HG03064 (cell line): ENCODE measurements around the gene RWDD4.

Experiments used
- ATAC-seq: cut with Tn5 transposase; IDR thresholded peaks from one replicate; pipeline ENCODE4 v1.9.1; 2021; ENCODE audit warnings: low read depth; ENCODE audit not compliant: unreplicated experiment

Gene RWDD4

DNA sequence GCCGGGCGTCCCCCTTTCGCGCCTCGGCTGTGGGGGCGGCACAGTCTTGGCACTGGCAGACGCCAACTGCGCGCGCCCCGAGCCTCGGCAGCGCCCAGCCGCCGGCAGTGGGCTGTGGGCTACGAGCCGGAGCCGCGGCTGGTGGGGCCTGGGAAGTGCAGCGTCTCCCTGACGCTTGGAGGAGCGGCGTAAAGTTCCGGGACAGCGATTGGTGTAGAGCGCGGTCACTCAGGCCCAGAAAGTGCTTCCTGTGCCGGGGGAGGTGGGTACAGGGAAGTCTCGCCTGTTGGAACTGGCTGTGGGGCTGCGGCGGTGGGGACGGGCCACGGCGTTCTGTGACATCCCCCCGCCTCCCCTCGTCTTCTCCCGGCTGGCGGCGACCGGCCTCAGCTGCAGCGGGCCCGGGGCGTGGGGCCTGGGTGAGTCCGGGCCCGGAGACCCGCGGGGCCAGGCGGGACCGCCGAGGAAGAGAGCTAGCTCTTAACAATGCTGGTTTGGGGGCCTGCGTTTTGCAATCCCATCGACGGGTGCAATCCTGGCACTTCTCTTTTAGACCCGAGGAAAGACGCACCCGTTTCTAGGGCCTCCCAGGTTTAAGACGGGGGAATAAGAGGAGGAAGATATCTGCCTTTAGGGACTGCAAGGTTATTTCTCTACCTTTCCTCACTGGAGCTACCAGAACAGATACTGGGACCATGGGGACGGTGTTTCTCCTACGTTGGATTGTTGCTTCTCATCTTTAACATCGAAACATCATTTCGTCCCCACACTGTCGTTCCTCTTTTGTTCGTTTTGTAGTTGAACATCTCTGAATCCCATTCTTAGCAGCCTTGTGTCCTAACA lies at the start of gene RWDD4, which contains the start of gene TRAPPC11:
RWDD4 (minus strand) TSS at position 157 of the 843 bp plus-strand sequence. CDS start 233 bp downstream, outside the sequence.
TRAPPC11 (plus strand) TSS at position 265 of the 843 bp plus-strand sequence. CDS start 4,575 bp downstream, outside the sequence.
- peak; percentile 99 for ATAC-seq

DNA sequence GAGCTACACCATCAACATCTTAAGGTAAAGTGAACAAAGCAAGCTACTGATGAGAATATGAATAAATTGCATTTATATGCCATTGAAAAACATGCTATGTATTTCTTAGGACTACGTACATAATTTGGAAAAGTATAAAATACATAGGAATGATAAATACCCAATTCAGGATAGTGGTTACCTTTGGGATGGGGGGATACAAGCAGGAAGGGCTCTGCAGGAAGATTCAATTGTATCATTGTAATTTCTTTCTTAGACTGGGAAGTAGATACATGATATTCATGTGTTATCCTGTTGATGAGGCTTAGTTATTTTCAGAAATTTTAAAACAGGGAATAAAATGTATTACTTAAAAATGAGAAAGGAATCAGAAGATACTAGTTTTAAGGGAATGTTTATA lies 43.5 kb upstream of the RWDD4 start:
- no peak for ATAC-seq

DNA sequence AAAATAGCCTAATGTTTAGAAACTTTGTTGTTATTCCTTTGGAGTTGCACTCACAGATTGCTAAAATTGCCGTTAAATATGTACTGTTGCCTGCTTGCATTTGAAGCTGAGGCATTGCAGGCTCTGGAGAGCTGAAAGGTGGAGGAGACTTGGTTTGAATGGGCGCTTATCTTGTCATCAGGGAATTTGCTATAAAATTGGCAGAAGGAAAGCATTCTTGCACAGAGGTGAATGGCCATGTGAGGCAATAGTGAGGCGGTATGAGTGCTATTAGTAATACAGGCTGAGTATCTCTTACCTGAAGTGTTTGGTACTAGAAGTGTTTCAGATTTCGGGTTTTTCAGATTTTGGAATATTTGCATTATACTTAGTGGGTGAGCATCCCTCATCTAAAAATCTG lies 41.4 kb upstream of the RWDD4 start:
- ATAC-seq, result no peak

DNA sequence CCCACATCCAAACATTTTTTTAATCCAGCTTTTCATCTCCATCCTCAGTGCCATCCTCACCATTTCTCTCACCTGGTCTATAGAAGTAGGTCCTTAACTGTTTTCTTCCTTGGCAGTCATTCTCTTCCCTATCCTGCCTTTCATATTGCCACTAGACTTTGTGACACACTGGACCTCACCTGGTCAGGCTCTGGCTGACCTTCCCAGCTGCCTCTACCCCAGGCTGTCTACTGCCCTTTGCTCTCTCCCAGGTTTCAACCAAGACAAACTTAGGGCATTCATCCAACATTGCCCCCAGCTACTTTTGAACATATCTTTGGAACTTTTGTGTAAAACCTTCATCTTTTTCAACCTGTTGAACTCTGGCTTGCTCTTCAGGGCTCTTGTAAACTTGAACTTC lies 39.9 kb upstream of the RWDD4 start:
- no peak for ATAC-seq

DNA sequence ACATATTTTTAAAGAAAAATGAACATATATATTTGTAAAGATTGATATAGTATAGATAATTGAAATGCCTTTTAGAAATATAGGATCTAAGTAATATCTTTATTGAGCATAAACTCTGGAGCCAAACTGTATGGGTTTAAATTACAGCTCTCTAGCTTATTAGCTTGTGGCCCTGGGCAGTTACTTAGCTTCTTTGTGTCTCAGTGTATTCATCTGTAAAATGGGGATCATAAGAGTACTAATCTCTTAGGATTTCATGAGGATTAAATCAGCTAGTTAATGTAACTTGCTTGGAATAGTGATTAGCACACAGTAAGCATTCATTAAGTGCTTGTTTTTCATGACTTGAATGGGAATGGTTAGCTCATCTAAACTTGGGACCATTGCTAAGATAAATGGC lies 32.9 kb upstream of the RWDD4 start:
- ATAC-seq, result no peak

DNA sequence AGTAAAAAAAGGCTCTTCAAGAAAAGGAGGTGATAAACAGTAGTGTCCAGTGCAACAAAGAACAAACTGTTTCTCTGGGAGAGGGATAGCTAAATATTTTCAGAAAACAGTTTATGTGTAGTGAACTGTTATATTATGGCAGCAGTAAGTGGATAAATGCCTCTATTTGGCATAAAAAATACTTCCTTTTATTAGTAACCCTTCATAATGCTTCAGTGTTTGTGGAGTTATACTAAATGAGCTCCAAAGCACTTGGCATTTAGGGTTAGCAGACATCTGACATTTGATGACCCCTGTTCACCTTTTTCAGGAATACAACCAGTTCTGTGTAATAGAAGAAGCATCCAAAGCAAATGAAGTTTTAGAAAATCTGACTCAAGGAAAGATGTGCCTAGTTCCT lies 32.0 kb upstream of the RWDD4 start:
- no peak for ATAC-seq

DNA sequence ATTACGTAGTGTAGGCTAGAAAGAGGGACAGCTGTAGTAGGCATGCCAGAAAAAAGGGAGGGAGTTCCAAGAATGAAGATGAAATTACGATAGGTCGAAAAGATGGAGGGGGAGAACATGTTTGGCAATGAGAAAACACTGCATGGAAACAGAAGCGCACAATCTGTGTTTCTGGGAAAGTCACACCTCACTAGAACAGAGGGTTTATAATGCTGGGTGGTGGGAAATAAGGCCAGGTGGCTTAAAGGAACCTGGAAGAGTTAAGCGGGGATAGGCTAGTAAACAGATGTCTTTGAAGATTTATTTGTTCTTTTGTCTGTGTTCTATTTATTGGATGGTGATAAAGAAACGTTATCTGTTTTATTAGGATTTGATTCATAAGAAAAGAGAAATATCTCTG lies 29.2 kb upstream of the RWDD4 start:
- no peak for ATAC-seq

DNA sequence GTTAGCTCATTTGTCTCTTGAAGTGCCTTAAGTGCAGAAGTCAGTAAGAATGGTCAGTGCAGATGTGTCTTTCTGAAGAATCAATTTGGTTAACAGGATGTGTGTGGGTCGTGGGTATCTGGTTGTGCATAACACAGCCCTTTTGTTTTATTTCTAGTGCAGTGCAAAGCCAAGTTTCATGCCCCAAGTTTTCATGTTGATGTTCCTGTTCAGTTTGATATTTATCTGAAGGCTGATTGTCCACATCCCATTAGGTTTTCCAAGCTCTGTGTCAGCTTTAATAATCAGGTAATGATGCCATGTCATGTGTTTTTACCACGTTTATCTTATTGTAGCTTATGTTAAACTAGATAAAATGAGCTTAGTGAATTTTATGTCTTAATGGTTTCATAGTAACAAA lies 27.5 kb upstream of the RWDD4 start:
- ATAC-seq, result no peak

DNA sequence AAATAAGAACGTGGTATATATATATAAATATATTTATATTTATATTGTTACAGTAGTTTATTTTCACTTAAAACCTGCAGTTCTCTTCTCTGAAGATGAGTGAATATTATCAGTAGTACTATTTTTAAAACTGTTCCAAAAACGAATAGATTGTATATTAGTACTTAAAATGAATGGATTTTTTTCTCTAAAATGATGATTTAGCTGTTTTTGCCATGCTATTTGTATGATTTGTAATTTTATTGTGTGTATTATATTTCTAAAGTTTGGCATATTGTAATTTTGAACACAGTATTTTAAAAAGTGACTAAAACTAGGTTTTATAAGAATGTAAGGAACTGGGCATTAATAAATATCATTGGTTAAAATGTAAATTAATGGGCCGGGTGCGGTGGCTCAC lies 22.1 kb upstream of the RWDD4 start:
- ATAC-seq, result no peak

DNA sequence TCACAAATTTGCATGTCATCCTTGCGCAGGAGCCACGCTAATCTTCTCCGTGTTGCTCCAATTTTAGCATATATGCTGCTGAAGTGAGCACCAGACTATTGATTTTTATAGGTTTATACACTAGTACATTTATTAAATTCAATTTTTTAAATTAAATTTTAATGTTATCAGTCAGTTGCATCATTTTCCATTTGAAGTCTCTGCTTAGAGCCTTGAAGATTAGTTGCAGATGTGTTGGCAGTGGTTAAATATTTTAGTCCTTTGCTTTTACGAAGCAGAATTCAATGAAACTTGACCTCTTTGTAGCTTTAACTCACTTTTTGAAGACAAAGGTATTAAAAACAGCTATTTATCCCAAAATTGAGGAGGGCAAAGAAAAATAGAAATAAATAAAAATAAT lies 16.6 kb upstream of the RWDD4 start:
- ATAC-seq, result no peak

DNA sequence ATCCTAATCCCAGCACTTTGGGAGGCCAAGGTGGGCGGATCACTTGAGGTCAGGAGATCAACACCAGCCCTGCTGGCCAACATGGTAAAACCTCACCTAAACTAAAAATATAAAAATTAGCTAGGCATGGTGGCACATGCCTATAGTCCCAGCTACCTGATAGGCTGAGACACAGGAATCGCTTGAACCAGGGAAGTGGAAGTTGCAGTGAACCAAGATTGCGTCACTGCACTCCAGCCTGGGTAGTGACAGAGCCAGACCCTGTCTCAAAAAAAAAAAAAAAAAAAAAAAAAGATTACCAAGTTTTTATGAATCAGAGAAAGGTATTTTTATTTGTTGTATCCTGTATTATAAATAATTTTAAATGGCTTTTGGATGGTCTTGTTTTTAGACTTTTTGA lies 15.2 kb upstream of the RWDD4 start:
- ATAC-seq, result no peak

DNA sequence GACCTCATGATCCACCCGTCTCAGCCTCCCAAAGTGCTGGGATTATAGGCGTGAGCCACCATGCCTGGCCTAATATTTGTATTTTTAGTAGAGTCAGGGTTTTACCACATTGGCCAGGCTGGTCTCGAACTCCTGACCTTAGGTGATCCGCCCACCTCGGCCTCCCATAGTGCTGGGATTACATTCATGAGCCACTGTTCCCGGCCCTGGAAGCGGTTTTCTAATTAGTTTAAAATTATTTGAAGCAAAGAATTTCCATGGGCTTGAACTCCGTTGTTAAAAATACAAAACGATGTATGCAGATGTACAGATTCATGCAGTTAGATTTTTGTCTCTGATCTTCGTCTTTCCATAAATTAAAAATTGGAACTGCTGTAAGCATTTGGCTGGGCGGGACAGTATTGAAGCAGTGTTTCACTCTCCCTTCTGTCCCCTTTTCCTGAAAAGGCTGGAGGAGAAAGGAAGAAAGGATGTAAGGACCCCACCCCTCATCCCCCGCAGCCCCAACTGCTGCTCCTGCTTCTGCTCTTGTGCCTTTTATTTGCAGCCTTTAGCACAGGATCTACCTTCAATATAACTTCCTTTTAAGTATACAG lies 12.1 kb upstream of the RWDD4 start:
- no peak for ATAC-seq

DNA sequence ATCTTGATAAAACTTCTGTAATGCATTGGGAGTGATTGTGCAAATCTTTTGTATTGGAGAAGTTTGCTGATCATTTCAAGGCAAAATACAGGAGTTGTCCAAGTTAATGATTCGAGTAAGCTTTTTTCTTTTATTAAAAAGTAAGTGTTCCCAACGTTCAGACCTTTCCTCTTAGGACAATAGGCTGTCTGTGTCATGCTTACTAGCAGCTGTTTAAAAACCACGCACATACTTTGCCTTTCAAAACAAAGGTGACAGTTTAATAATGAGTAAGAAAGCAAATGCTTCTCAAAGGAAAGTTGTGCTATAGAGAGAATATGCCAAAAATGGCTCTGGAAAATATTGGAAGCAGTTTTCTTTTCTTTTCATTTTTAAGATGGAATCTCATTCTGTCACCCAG lies 11.3 kb upstream of the RWDD4 start:
- no peak for ATAC-seq

DNA sequence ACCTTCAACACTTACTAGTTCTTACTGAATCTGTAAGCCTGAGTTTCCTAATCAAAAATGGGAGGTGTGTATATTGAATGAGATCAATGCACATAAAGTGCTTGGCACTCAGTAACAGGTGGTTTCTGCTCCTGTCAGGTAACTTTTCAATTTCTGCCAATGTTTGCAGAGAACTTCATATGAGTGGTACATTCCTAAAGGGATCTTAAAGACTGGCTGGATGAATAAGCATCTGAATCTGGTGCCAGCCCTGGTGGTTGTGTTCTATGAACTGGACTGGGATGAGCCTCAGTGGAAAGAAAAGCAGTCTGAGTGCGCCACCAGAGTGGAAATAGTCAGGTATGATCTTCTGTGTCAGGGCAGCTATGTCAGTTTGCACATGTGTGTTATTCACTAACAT lies 7.1 kb upstream of the RWDD4 start:
- no peak for ATAC-seq

DNA sequence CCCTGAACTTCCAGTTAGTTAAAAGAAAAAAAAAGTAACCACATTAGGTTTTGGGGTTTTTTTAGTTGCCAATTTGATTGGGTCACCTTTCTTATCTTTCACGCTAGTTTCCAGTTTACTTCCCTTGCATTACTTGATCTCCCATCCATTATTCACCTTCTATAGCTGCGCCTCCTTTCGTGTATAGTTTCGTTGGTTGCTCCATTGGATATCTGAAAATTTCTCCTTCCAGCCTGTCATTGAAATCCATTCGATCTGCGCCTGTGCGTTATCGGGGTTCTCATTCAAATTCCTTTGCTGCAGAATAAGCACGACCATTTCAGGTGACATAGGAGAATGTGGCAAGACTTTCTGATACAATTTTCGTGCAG lies 872 bp upstream of the RWDD4 start:
- no peak for ATAC-seq

DNA sequence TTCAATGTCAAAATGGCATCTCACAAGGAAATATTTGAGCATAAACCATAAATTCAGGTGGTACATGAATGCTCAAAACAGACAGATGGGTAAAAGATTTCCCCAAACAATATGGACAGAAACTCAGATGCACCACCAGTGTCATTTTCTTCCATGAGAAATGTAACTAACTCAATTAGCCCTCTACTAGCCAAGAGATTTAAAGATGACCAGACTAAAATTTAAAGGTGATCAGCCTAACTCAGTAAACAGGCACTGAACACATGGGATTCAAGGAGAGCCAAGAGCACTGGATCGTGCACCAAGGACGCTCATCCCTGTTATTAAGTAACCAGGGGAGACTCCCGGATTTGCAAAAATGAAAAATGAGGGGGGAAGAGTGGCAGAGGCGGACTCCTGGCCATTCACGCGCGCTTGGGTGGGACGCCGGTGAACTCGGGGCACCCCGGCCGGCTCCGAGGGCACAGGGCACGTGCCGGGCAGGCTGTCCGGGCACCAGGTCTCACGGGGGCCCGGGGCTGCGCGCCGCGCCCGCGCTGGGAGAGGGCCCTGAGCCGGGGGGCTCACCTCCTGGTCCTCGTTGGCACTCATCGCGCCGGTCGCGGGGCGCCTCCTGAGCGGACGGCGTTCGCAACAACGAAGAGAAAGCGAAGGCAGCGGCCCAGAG lies 490 bp downstream of the RWDD4 start:
- peak; percentile 36 for ATAC-seq

DNA sequence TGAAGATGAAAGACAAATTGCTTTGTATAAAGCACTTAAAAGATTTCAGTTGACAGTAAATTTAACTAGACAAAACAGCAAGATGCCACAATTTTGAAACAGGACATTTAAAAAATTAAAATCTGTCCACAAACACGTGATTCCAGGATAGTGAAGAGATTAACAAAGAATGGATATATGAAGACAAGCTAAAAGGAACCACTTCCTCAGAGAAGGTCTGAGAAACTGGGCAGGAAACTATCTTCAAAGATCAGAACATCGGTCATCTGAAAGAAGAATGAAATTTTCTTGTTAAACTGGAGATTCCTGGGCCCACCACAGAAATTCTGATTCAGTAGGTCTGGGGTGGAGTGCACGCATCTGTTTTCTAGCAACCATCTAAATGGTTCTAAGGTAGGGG lies 1.4 kb downstream of the RWDD4 start:
- ATAC-seq, result no peak

DNA sequence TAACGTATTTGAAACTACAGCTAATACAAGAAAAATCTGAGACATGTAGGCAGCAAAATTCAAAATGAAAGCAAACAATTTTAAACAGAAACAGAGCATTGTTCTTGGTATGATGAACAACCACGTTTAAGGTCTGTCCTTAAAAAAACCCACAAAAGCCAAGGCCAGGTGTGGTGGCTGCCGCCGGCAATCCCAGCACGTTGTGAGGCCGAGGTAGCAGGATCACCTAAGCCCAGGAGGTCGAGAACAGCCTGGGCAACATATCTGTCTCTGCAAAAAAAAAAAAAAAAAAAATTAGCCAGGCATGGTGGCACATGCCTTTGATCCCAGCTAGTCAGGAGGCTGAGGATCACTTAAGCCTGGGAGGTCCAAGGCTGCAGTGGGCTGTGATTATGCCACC lies 13.7 kb downstream of the RWDD4 start:
- no peak for ATAC-seq

DNA sequence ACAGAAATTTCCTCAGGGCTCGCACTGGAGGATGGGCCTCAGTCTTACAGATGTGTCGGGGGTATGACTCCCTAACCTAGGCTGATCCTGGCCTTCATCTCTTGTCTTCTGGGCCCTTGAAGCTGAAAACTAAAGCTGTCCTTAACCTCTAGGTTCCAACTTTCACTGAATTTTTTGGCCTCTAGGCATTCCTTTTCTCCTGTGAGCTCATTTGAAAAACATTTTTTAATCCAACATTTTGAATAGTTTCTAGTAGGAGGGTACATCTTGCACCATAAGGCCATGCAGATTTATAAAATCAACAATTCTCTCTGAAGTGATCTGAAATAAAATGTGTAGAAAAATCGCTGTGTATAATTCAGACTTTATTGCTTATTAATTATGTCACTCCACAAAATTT lies 19.7 kb downstream of the RWDD4 start:
- no peak for ATAC-seq

DNA sequence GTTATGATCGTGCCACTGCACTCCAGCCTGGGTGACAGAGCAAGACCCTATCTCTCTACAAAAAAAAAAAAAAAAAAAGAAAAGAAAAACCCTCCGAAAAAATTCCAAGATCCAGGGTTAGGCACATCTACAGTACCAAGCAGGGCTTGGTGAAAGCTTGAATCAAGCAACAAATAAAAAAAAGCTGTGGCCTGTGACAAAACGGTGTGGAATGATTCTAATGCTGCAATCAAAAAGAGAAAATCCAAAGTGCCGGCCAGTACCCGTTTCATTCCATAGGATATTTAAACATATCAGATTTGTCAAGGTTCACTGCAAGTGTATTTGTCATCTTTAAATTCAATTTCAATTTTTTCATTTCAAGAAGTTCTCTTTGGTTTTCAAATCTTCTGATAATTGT lies 20.5 kb downstream of the RWDD4 start:
- ATAC-seq, result no peak

DNA sequence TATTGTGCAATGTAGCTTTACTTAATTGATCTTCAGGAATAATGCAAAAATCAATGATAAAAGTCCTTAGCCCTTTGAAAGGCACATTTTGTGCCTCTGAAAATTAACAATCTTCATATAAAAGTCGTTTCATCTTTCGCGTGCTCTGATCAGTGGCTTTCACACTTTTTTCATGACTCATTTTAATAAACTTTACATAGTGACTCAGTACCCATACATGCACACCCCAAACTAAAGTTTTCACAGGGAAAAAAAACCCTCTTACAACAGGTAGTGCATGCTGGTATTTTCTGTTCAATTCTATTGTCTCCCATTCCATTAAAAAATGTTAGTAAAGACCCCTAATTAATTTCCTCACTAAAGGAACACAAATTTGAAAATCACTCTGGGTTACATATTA lies 21.5 kb downstream of the RWDD4 start:
- no peak for ATAC-seq

DNA sequence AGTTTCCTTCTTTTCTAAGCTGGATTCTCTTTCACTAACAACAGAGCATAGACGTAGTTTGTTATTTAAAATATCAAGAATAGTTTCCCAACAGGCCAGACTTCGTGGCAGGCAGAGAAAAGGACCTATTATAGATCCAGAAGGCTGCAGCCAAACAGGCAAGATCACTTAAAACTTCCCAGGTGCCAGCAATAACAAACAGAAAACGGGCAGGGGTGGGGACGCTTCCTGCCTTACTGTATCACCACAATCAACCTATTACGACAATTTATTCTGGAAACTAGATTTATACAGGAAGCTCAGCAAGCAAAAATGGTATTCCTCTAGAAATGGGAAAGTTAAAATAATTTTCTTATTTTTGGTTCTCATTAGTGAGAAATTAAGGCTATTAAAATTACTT lies 22.1 kb downstream of the RWDD4 start:
- ATAC-seq, result no peak
